ENCODE results near the gene TDO2. TPM values are rescaled to one million over a fixed set of nuclear protein-coding genes. Genes with fewer than 3 reads are reported as not detected.
"Not testable (repeated sequence)": the region's sequence is repeated elsewhere in the genome, so short reads cannot be mapped to it uniquely, and the experiment has no call there.

TDO2 gene
- total RNA-seq: not detected in 2 replicates

- no peak for DNase-seq (ENCODE audit: low read depth in 2 of 2)
Observed at GRCh38 chr4:155903453-155903852, at the start of gene TDO2. Gene TDO2 (plus strand): TSS chr4:155903696. CDS start chr4:155903759, 63 bp downstream.

DNA sequence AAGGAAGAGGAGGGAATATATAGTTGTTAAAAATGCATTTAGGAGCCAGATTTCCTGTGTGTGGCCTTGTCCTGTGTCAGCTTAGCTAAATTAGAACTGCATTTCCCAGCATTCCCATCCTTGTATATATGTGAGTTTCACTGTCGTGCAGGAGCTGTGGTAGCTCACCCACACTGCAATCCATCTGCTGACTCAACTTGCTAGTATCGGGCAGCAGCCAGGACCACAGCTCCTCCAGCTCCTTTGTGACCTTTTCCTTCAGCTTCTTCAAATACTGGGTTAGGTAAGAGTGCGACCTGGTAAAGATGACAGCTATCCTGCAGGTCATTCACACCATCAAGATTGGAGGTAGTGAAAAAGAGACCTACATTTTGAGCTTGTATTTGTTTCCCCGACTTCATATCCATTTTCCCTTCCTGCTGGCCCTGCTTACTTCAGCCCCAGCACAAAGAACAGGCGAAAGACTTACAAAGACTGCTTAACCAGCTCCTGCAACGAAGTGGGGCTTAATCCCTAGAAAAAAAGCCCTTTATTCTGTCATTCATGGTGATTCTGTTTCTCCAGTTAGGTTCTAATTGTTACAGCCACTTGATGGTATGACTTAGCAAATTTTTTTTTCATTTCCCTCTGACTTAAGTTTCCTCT is 48.8 kb upstream of the TDO2 start:
- DNase-seq (ENCODE audit: low read depth in 2 of 2): no peak

GRCh38 chr4:155855897-155856296 is 47.6 kb upstream of the TDO2 start:
- no peak for DNase-seq (ENCODE audit: low read depth in 2 of 2)

GRCh38 chr4:155866177-155866576 is 37.3 kb upstream of the TDO2 start, which contains the start of gene ASIC5:
Gene ASIC5 (minus strand): TSS chr4:155866277. CDS start chr4:155866226, 51 bp downstream.
- DNase-seq (ENCODE audit: low read depth in 2 of 2): no peak

DNA sequence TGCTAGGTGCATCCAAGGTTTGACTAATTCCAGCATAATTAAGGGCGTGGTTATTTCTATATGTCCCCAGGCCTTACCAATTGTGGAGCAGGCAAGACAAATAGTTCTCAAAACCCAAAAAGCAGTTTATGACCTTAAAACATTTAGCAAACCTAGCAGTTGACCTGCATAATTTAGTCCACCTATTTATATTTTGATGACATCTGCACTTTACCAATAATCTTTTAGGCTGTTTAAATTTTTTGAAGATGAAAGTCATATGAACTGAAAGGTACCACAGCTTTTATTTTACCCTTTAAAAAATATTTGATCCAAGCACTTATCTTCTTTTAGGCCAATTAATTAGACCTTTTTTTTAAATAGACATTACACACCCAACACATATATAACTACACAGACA is 27.6 kb upstream of the TDO2 start:
- no peak for DNase-seq (ENCODE audit: low read depth in 2 of 2)

- DNase-seq (ENCODE audit: low read depth in 2 of 2): no peak
Observed at GRCh38 chr4:155877971-155878370, 25.5 kb upstream of the TDO2 start.

DNA sequence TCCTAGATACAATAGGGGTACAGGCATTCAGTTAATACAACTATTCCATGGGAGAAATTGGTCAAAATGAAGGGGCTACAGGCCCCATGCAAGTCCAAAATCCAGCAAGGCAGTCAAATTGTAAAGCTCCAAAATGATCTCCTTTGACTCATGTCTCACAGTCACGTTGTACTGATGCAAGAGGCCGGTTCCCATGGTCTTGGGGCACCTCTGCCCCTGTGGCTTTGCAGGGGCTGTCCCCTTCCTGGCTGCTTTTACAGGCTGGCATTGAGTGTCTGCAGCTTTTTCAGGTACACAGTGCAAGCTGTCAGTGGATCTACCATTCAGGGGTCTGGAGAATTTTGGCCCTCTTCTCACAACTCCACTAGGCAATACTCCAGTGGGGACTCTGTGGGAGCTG is 24.9 kb upstream of the TDO2 start:
- DNase-seq (ENCODE audit: low read depth in 2 of 2): no peak

DNA sequence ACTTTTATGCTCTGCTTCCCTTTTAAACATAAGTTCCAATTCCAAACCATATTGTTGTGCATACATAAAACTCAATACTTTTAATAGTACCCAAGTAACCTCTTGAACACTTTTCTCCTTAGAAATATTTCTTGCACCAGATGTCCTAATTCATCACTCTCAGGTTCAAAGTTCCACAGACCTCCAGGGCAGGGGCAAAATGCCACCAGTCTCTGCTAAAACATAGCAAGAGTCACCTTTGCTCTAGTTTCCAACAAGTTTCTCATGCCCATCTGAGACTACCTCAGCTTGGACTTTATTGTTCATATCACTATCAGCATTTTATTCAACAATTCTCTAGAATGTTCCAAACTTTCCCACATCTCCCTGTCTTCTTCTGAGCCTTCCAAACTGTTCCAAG is 23.7 kb upstream of the TDO2 start:
- no peak for DNase-seq (ENCODE audit: low read depth in 2 of 2)

DNA sequence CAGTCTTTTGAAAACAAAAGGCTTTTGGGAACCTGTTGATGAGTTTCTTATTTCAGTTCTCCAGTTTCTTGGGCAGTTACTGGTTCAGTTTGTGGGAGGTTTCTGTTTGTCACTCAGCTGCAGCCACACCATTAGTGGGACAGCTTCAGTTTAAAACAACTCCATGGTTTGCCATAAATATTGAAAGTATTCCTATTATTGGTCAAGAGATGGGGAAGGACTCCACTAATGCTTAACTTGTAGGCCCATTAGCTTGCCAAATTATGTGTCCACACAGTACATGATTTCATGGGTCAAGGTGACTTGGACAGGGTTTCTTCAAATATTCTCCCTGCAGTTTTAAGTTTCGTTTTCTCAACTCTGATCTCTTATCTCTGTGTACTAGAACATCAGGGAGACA is 21.9 kb upstream of the TDO2 start:
- DNase-seq (ENCODE audit: low read depth in 2 of 2): no peak

DNA sequence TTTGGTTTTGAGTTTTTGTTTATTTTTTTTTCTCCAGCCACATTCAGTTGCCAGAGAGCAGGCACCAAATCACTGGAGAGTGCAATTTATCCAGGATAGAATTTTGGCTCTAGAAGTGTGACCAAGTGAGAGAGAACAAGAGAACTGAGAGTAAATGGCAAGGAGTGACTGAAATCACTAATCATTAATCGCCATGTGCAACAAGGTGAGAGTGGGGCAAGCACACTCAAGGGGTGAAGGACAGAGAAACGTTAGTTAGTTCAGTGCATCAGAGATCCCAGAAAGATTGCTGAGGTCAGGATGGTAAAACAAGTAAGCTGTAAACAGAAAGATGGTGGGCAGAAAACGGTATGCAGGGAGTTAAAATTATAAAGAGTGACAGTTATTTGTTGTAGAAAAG is 19.6 kb upstream of the TDO2 start:
- no peak for DNase-seq (ENCODE audit: low read depth in 2 of 2)

DNA sequence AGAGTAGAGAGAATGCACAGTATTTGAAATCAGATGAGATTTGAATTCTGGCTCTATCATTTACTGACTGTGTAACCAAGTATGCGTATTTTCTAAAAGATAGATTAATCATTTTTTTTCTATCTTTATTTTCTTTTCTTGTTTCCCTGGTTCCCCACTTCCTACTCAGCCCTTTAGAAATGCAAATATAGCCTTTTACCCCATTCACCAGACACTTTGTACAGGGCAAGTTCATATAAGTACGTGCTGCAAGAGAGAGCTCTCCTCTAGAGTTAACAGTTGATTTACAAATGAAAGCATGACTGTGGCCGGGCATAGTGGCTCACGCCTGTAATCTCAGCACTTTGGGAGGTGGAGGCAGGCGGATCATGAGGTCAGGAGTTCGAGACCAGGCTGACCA is 17.8 kb upstream of the TDO2 start:
- DNase-seq (ENCODE audit: low read depth in 2 of 2): no peak

- DNase-seq (ENCODE audit: low read depth in 2 of 2): no peak
Observed at GRCh38 chr4:155887045-155887444, 16.5 kb upstream of the TDO2 start.

- DNase-seq (ENCODE audit: low read depth in 2 of 2): no peak
Observed at GRCh38 chr4:155887847-155888570, 15.5 kb upstream of the TDO2 start.

DNA sequence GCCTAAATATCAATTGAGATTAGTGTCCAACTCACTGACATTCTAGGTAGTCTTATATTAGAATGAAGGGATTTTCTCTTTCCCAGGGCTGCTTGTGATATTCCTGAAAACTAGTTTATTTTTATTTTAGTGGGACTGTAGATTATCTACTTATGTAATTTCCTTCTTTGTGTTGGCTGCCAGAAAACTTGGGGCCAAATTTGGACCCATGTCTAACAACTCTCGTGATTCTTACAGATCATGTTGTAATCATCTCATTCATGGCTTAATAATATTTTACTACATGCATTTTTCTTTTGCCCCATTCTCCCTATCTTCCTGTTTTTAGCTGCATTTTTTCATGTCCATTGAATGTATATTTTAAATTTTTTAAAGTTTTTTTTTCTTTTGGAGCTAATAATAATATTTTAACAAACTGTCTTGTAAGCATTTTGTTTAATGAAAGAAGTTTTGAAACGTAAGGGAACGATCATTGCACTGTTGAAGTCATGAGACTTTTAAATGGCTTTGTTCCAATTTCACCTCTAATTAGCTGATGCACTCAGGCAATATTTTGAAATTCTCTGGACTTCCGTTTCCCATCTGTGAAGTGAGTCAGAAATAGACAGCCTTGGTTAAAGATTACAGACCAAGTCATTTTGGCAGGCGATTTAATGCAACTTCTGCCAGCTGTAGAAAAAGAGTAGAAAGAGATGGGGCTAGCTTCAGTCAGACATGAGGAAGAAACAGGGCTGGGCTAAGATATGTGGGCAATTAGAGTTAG is 14.3 kb upstream of the TDO2 start:
- DNase-seq (ENCODE audit: low read depth in 2 of 2): no peak

DNA sequence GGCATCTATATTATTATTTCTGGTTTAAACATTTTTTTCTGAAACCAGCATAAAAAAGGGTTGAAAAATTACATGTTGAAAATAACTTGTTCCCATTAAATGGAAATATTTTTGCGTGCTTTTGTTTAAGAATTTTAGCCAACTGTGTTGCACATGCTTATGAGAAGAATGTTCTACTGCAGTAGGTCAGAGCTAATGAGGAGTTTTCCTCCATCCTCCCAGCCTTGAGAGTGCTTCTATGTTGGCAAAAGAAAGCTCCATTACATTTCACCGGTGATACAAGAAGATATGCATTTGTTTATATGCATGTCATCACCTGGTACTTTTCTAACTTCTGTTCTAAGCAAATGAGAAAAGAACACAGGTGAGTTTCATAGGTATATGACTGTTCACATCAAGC is 13.6 kb upstream of the TDO2 start:
- no peak for DNase-seq (ENCODE audit: low read depth in 2 of 2)

GRCh38 chr4:155891058-155891457 is 12.4 kb upstream of the TDO2 start:
- no peak for DNase-seq (ENCODE audit: low read depth in 2 of 2)

DNA sequence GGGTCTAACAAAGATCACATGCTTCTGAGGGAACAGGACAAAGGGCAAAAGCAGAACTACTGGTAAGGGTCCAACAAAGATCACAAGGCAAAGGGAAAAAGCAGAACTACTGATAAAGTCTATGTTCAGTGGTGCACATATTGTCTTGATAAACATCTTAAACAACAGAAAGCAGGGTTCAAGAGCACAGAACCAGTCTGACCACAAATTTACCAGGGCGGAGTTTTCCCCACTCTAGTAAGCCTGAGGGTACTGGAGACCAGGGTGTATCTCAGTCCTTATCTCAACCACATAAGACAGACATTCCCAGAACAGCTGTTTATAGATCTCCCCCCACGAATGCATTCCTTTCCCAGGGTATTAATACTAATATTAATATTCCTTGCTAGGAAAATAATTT is 5.1 kb upstream of the TDO2 start:
- DNase-seq (ENCODE audit: low read depth in 2 of 2): not testable (repeated sequence)

DNA sequence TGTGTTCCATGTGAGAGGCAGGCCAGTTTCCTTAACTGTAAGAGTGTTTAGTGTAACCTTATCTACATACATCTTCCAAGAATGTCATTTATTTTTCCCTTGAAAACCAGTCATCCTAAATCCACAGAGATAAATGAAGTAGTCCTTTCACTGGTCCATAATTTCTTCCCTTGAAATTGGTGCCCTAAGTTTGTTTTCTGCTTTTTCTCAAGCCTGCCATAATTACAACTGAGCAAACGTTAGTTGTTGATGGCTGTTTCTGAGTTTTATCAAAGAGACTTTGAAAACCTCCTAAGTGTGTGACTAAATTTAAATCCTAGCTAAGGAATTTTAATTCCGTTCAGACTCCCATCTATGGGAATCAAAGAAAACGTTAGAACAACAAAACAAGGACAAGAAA is 3.6 kb upstream of the TDO2 start:
- DNase-seq (ENCODE audit: low read depth in 2 of 2): no peak

- no peak for DNase-seq (ENCODE audit: low read depth in 2 of 2)
Observed at GRCh38 chr4:155900381-155900780, 3.1 kb upstream of the TDO2 start.

DNA sequence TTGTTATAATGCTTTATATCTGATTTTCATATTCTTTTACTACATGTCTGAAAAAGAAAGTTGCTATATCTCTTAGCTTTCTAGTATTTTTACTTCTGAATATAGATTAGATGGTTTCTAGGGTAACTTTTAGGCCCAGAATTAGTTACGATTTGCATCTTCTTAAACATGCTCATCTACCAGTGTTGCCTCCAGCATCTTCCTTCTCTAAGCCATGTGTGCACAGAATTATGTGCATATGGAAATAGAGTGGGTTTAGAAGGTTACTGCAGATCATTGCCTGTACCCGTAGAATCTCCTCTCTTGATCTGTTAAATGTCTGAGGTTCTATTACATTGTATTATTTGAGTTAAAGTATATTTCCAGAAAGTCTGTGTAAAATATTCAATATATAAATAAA is 2.5 kb upstream of the TDO2 start:
- no peak for DNase-seq (ENCODE audit: low read depth in 2 of 2)

GRCh38 chr4:155904331-155904730 is 835 bp downstream of the TDO2 start:
- no peak for DNase-seq (ENCODE audit: low read depth in 2 of 2)

DNA sequence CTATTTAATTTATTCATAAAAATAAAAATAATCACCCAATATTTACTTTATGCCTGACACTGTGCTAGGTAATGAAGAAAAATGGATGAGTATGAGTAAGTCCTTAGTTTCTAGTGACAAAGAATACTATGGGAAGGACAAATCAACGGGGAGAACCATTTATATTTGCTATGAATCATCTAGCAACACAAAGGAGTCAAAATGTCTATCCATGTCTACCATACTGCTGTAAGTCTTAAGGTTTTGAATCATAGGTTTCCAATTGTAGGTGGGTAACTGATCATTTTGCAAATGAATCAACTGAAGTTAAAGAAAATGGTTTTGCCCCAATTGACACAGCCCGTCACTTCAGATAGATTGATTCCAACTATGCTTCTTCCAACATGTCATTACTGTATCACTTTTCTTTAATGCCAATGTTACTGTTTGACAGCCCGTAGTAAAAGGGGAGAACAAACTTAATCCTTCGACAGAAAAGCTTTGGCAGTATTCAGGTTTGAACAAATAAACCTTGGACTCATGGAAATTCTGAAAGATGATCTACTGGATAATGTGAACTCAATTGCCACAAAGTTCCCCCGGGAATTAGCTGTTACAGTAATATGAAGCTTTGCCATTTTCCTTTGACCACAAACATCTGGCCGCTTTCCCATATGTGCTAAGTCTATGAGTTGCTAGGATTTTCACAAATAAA is 3.2 kb downstream of the TDO2 start:
- DNase-seq (ENCODE audit: low read depth in 2 of 2): no peak
